ENCODE measurements around the gene TACC2.
"Not testable (repeated sequence)": the region's sequence is repeated elsewhere in the genome, so short reads cannot be mapped to it uniquely, and the experiment has no call there.

The TACC2 gene

GRCh38 chr10:121984463-121984862 is 4.5 kb upstream of the TACC2 start:
- DNase-seq (ENCODE audit: low read depth) = no peak

DNA sequence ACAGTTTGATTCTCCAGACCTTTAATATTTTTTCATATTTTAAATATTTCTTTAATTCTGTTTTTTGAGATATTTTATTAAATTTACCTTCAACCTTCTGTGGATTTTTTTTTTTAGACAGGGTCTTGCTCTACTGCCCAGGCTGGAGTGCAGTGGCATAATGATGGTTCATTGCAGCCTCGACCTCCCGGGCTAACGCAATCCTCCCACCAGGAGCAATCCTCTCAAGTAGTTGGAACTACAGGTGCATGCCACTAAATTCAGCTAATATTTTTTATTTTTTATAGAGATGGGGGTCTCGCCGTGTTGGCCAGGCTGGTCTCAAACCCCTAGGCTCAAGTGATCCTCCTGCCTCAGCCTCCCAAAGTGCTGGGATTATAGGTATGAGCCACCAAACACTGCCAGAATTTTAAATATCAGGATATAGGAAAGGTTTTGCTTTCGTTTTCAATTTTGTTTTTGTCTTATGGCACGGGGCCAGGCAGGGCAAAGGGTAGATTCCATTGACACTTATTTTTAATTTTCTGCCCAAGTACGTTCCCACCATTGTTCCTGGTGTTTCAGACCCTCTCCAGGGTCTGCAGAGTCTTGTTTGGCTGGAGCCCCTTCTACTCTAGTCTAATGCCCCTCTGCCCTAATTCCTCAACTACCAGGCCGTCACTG is 1.2 kb downstream of the TACC2 start:
- no peak for DNase-seq (ENCODE audit: low read depth)

DNA sequence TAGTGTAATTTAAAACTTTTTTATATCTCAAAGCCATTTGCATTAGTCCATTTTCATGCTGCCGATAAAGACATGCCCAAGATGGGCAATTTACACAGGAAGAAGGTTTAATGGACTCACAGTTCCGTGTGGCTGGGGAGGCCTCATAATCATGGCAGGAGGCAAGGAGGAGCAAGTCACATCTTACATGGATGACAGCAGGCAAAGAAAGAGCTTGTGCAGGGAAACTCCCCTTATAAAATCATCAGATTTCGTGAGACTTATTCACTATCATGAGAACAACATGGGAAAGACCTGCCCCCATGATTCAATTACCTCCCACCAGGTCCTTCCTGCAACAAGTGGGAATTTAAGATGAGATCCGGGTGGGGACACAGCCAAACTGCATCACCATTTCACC is 2.8 kb downstream of the TACC2 start:
- not testable (repeated sequence) for DNase-seq (ENCODE audit: low read depth)

GRCh38 chr10:121994429-121994941 is 5.5 kb downstream of the TACC2 start:
- DNase-seq (ENCODE audit: low read depth) = no peak

DNA sequence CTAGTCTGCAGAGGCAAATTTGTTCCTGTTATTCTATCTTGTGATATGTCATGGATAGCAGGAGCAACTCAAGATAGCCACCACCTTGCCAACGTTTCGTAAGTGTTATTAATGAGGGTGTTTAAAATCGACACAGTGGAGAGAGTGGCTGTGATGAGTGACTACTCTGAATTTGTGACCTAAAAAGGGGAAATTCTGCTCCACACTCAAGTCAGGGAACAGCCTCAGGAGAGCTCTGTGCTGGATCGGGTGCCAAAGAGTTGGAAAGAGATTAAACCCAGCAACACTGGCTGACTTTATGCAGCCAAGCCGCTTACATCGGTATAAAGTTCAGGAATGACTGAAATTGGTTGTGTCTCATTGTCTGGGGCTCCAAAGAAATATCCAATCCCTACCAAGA is 9.5 kb downstream of the TACC2 start:
- DNase-seq (ENCODE audit: low read depth) = no peak

- no peak for DNase-seq (ENCODE audit: low read depth)
Observed at GRCh38 chr10:121999301-121999700, 10.3 kb downstream of the TACC2 start.

DNA sequence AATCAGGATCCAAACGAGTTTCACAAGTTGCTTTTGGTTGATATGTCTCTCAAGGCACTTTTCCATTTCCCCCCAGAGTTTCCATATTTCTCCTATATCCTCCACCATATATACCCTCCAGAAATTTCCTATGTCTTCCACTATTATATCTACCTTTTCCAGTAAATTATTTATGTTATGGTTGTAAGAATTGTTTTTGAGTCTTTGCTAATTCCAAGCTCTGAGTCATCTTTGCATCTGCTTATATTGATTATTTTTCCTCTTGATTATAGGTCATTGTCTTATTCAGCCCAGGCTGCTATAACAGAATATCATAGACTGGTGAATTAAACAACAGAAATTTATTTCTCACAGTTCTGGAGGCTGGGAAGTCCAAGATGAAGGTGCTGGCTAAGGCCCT is 12.7 kb downstream of the TACC2 start:
- DNase-seq (ENCODE audit: low read depth) = no peak

GRCh38 chr10:122007415-122007814 is 18.5 kb downstream of the TACC2 start:
- no peak for DNase-seq (ENCODE audit: low read depth)

DNA sequence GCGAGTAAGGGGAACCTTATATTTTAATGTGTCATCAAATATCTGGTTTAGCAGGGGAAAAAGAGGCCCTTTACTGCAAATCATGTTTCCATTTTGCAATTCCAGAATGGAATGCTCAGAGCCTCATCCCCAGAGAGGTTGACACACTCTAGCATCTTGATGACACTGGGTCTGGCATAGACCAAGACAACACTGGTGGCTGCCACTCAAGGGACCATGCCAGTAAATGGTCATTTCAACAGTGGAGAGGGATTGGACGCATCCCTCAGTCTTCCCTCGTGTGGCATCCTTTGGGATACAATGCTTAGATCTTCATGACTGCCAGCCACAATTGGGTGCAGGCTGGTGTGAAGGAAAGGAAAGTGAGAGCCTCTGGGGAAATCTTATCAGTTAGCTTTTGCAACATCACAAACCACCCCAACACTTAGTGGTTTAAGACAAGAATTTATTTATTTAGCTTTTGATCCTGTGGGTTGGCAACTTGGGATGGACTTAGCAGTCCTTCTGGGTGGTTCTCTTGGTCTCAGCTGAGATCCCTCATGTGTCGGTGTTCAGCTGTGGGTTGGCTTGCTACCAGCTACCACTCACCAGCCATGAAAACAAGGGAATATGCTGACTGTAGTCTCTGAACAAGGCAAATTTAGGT is 21.6 kb downstream of the TACC2 start:
- DNase-seq (ENCODE audit: low read depth) = no peak

DNA sequence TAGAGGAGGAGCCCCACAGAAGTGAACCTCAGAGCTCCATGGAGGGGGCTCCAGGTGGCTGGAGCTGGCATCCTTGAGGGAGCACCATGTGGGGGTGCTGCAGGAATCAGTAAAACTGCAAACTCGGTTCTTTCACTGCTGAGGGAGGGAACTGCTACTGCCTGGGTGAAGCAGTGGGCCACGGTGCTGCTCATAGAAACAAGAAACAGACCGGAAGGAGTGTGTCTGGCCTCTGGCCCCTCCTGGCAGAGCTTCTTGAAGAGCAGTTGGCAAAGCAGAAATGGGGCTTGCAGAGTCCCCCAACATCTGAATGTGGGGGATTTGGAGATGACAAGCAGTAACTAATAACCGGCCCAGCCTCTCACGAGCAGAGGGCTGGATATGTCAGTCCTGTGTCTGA is 23.8 kb downstream of the TACC2 start:
- no peak for DNase-seq (ENCODE audit: low read depth)

DNA sequence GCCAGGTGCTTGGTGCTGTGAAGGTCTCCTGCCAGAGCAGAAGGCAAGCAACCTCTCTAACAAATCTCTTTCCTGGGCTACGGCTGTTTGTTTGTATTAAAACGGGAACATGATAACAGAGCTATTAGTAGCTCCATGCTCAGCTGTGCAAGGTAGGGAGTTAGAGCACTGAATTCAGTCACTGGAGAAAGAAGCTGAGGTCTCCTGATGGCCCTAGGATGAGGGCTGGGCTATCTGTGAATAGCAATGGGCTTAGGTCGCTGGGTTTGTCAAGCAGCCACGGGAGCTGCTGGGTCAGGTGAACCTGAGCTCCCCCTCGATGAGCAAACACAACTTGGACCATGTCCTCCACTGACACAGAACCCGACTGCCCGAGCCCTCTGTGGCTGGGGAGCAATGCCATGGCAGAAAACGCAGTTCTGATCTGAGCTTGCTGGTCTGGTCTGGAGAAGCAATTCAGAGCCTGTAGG is 24.4 kb downstream of the TACC2 start:
- no peak for DNase-seq (ENCODE audit: low read depth)

DNA sequence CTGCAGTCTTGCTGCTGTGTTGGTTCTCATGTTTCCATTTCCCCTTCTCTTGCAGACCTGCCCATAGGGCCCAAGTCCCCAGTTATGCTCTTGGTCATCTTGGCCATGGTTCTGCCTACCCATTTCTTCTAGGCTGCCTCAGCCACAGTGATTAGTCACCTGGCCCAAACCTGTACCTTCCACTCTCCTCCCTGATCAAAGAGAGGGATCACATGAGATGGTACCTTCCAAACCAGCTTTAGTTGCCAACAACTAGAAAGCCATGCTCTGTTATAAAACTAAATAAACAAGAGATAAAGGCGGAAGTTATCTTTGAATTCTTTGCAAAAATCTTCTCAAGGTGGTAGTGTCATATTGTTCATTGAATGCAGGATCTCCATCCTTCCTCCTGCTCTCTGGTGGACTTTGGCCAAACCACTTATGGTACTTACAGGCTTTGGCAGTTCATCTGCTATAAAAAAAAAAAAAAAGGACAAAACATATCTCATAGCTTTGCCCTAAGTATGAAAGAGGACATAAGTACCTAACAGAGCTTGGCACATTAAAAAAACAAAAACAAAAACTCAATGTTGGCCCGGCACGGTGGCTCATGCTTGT is 25.8 kb downstream of the TACC2 start:
- DNase-seq (ENCODE audit: low read depth) = no peak

DNA sequence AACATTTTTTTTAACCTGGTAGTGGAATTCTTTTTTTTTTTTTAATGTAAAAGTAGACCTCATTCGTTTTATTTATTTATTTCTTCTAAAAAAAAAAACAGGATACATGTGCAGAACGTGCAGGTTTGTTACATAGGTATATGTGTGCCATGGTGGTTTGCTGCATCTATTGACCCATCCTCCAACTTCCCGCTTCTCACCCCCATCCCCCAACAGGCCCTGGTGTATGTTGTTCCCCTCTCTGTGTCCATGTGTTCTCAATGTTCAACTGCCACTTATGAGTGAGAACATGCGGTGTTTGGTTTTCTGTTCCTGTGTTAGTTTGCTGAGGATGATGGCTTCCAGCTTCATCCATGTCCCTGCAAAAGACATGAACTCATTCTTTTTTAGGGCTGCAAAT is 29.0 kb downstream of the TACC2 start:
- not testable (repeated sequence) for DNase-seq (ENCODE audit: low read depth)

- DNase-seq (ENCODE audit: low read depth) = no peak
Observed at GRCh38 chr10:122018491-122018890, 29.5 kb downstream of the TACC2 start.

GRCh38 chr10:122018951-122019413 is 30.0 kb downstream of the TACC2 start:
- DNase-seq (ENCODE audit: low read depth) = no peak

GRCh38 chr10:122019414-122019975 is 30.5 kb downstream of the TACC2 start:
- DNase-seq (ENCODE audit: low read depth) = no peak

DNA sequence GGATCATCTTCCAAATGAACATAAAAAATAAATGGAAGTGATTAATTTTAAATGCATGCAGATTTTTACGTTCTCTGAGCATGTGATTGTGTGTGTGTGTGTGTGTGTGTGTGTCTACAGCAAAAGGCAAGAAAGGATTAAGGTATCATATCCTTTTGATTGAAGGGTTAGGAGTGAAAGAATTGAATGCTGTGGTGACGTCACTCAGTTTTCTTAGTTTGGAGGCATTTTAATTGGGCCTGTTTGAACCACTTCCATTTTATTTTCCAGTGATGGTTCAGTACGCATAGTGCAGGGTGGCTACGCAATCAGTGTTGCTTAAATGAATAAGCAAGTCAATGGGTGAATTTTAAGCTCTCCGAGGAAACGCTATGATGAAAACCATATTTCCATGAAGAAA is 31.3 kb downstream of the TACC2 start:
- DNase-seq (ENCODE audit: low read depth) = no peak

DNA sequence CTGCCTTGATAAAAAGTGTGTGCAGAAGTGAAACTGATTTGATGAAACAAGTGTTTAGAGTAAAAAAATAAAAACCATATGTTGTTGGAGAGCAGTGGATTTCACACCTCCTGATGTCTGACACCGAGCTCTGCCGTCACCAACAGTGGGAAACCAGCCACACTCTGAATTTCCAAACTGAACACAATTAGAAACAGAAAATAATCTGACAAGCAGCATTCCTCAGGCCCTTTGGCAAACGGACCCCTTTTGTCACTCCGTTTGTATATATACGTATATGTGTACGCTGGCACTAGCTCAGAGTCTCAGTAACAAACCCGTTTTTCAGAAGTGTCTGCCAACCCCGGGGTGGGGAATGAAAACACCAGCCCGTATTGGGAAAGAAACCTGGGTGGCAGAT is 32.4 kb downstream of the TACC2 start:
- DNase-seq (ENCODE audit: low read depth) = no peak

DNA sequence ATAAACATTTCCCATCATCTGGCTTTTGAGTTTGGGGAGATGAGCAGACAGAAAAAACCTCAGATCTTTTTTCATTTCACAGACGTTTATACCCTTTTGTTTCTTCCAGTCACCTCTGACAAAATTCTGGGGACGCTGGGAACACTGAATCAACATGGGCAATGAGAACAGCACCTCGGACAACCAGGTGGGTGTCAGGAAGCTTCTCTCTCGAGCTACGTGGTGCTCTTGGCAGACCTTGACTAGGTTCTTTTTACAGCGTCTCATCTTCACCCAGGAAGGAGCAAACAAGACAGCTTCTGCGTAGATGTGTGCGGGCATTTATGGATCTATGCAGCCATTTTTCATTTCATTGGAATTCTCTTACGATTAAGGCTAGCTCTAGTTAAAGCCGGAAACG is 32.9 kb downstream of the TACC2 start:
- DNase-seq (ENCODE audit: low read depth) = no peak

DNA sequence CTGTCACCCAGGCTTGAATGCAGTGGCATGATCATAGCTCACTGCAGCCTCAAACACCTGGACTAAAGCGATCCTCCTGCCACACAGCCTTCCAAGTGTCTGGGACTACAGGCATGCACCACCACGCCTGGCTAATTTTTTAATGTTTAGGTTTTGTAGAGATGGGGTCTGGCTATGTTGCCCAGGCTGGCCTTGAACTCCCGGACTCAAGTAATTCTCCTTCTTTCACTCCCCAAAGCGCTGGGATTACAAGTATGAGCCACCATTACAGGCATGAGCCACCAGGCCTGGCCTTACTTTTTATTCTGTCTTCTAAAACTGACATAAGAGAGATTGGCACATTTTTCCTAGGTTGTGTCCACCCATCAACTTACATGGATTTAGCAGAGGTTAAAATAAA is 33.3 kb downstream of the TACC2 start:
- DNase-seq (ENCODE audit: low read depth) = no peak

GRCh38 chr10:122023257-122023656 is 34.3 kb downstream of the TACC2 start:
- not testable (repeated sequence) for DNase-seq (ENCODE audit: low read depth)

GRCh38 chr10:122029499-122030199 is 40.7 kb downstream of the TACC2 start:
- no peak for DNase-seq (ENCODE audit: low read depth)
